Choroid plexus epithelial cell (primary cell): ENCODE results near the gene OR4C11.

Experiments used
- DNase-seq: peaks from one replicate; pipeline ENCODE4 v3.0.0-alpha.2; 2010; ENCODE audit warnings: low read depth
- H3K4me3 ChIP-seq: 2 replicates; pipeline ENCODE4 v1.5.1; 2011; ENCODE audit warnings: low read depth, mild to moderate bottlenecking, control low read depth, low read length, moderate library complexity
- TF ChIP-seq, protein P1 (sequence below): conservative IDR thresholded peaks from 2 replicates; pipeline ENCODE4 v1.5.1; 2011; ENCODE audit warnings: low read depth, mild to moderate bottlenecking, control low read depth, inconsistent platforms, low read length, moderate library complexity

OR4C11 gene, protein sequence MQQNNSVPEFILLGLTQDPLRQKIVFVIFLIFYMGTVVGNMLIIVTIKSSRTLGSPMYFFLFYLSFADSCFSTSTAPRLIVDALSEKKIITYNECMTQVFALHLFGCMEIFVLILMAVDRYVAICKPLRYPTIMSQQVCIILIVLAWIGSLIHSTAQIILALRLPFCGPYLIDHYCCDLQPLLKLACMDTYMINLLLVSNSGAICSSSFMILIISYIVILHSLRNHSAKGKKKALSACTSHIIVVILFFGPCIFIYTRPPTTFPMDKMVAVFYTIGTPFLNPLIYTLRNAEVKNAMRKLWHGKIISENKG

DNA sequence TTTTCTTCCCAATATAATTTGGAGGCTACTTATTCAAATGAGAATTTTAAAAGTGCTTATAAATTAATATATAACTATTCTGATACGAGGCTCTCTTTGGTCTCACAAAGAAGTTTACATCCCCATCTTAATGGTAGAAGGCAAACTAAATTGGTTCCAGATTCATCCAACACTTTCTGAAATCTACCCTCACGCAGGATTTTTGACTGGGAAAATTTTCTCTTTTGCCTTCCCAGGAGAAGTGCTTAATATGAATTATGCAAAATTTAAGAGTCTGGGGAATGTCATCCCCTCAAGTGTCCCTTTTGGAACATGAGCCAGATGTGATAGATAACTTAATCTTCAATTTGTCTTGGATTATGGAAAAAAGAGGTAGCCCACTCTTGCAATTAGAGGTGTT lies at the start of gene OR4C11:
OR4C11 (minus strand) TSS at position 101 of the 400 bp plus-strand sequence. CDS start 3,272 bp downstream, outside the sequence.
- DNase-seq = no peak
- TF ChIP-seq, protein P1, sequence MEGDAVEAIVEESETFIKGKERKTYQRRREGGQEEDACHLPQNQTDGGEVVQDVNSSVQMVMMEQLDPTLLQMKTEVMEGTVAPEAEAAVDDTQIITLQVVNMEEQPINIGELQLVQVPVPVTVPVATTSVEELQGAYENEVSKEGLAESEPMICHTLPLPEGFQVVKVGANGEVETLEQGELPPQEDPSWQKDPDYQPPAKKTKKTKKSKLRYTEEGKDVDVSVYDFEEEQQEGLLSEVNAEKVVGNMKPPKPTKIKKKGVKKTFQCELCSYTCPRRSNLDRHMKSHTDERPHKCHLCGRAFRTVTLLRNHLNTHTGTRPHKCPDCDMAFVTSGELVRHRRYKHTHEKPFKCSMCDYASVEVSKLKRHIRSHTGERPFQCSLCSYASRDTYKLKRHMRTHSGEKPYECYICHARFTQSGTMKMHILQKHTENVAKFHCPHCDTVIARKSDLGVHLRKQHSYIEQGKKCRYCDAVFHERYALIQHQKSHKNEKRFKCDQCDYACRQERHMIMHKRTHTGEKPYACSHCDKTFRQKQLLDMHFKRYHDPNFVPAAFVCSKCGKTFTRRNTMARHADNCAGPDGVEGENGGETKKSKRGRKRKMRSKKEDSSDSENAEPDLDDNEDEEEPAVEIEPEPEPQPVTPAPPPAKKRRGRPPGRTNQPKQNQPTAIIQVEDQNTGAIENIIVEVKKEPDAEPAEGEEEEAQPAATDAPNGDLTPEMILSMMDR = no peak
- H3K4me3 ChIP-seq = no peak within 1 kb of the TSS

DNA sequence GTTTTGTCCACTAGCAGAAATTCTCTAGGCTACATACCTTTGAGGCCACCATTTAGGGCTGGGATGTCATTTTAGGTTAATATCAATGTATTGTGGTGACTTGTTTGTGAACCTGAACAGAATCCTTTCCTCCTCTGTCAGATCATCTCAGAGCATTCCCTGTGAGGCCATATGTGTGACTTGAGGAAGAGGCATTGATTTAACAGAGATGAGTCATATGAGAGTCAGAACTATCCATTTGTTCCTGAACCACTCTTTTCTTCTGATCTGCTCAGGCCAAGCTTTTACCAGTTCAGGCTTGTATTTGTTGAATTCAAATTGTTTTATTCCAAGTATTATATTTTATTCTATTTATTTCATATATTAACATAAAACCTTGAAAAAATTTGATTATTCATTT lies 47.7 kb upstream of the OR4C11 start:
- DNase-seq = no peak
- TF ChIP-seq, protein P1 = no peak
- no peak overlapping the region for H3K4me3 ChIP-seq

DNA sequence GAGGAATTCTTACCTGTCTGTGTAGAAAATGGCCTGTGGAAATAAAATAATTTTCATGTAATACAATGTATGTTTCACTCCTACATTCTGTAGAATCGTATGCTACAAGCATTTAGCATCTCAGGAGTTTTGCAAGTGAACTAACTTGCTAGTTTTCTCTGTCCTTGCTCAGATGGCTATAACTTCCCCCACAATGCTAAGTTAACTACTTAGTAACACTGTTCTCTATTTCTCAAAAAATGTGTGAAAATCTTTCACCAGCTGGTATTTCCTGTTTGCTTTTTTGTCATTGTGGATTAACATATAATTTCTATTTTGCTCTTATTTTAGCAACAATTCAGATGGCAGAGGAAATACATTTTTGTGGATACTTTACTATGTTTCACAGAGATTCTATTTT lies 45.1 kb upstream of the OR4C11 start:
- no peak overlapping the region for H3K4me3 ChIP-seq
- TF ChIP-seq, protein P1 = no peak
- DNase-seq = no peak

DNA sequence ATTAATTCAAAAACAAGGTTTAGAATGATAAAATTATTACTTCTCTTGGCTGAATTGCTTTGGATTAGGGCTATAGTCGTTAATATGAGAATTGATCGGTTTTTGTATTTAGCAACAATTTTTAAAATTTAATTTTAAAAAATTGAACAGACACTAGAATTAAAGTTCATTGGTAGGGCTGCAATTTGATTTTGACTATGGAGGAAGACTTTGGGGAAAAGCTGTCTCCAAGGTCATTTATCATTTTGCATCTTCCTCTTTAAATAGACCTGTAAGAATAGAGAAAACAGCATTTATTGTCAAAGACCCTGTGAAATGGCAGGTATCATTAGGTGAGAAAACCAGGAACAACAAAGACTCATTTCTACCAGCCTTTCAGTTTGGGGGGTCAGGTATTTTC lies 40.6 kb upstream of the OR4C11 start, which contains the start of gene OR4S2:
OR4S2 (plus strand) TSS at position 301 of the 400 bp plus-strand sequence. CDS start 2,577 bp downstream, outside the sequence.
- H3K4me3 ChIP-seq = no peak within 1 kb of the TSS
- TF ChIP-seq, protein P1 = no peak
- DNase-seq = no peak

DNA sequence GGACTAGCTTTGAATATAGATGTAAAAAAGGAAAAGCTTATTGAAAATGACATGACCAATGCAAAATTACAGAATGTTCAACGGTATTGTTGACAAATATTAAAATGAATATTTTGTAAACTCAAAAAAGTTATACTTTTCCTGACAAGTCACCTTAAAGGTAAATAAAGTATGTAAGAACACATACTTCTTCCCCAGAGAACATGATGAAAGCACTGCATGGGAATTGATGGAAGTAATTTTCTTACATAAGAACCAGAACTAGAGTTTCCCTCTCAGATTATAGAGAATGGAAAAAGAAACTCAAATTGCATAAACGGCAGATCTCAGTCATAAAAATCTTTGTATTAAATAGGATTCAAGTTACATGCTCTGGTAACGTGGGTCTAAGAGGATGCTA lies 27.4 kb upstream of the OR4C11 start, which contains the start of gene OR4P4:
OR4P4 (plus strand) TSS at position 301 of the 400 bp plus-strand sequence.
- H3K4me3 ChIP-seq = no peak within 1 kb of the TSS
- TF ChIP-seq, protein P1 = no peak
- no peak for DNase-seq

DNA sequence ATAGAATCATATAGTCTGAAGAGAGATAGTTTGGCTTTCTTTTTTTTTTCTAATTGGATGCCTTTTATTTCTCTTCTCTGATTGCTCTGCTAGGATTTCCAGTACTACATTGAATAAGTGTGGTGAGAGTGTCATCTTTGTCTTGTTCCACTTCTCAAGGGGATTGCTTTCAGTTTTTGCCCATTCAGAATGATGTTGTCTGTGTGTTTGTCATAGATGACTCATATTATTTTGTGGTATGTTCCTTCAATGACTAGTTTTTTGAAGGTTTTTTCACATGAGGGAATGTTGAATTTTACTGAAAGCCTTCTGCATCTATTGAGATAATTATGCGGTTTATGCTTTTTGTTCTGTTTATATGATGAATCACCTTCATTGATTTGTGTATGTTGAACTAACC lies 17.1 kb upstream of the OR4C11 start:
- no peak for DNase-seq
- no peak overlapping the region for H3K4me3 ChIP-seq
- TF ChIP-seq, protein P1 = no peak

DNA sequence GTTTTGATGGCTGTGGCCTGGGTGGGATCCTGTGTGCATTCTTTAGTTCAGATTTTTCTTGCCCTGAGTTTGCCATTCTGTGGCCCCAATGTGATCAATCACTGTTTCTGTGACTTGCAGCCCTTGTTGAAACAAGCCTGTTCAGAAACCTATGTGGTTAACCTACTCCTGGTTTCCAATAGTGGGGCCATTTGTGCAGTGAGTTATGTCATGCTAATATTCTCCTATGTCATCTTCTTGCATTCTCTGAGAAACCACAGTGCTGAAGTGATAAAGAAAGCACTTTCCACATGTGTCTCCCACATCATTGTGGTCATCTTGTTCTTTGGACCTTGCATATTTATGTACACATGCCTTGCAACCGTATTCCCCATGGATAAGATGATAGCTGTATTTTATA lies 34.9 kb downstream of the OR4C11 start:
- H3K4me3 ChIP-seq = no peak overlapping the region
- no peak for DNase-seq
- TF ChIP-seq, protein P1 = no peak
